ENCODE measurements around the gene HLA-G. TPM values are rescaled to one million over a fixed set of nuclear protein-coding genes. Genes with fewer than 3 reads are reported as not detected.

The HLA-G gene
- total and polyA plus RNA-seq, 9 of the 15 experiments (the other 6 are each of a cell fraction or from before 2014, with no cell fraction given), result 0.13 TPM; not detected in 8

GRCh38 chr6:29796026-29796425 lies 31.6 kb upstream of the HLA-G start (continued):
- TF ChIP-seq ZNF609 (CRISPR knock-in tag; IDR thresholded peaks at IDR 0.05; ENCODE audit: borderline replicate concordance) (no peak), NCOA6 (IDR thresholded peaks at IDR 0.05) (no peak)

DNA sequence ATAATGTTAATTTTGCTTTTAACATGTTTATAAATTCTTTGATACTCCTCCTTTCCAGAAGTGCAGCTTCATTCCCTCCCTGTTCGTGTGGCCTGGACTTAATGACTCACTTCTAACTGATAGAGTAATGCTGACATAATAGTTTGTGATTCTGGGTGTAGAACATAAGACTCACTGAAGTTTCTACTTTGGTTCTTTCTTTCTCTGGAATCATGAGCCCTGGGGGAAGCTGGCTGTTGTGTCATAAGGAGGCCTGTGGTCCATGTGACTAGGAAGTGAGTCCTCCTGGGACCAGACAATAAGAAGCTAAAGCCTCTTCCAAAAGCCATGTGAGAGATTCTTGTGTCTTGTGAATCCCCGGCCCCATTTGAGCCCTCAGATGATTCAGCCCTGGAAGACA lies 30.5 kb upstream of the HLA-G start:
- no peak for ATAC-seq
- no TSS peak for BruUV-seq (replicated peaks)
- no peak for TF ChIP-seq MECOM (CRISPR knock-in tag; IDR thresholded peaks at IDR 0.05)
- no peak for TF ChIP-seq ZZZ3 (IDR thresholded peaks at IDR 0.05)
- TF ChIP-seq NFYB (IDR thresholded peaks at IDR 0.05; ENCODE audit: extremely low read depth, insufficient read length), result no peak
- no peak for TF ChIP-seq ZNF3 (CRISPR knock-in tag; IDR thresholded peaks at IDR 0.05)
- TF ChIP-seq ZNF436 (CRISPR knock-in tag; IDR thresholded peaks at IDR 0.05), result no peak
- no peak for TF ChIP-seq ZFP36 (IDR thresholded peaks at IDR 0.05; ENCODE audit: low read depth, low read length, partially characterized antibody)
- TF ChIP-seq HMGN3 (IDR thresholded peaks at IDR 0.05; ENCODE audit: borderline replicate concordance, extremely low read depth, insufficient read length, low read depth, low read length), result no peak
- TF ChIP-seq ZNF766 (CRISPR knock-in tag; conservative IDR thresholded peaks at IDR 0.05), result no peak
- TF ChIP-seq KAT2B (IDR thresholded peaks at IDR 0.05; ENCODE audit: low read depth, low read length), result no peak
- no peak for TF ChIP-seq ZNF324 (CRISPR knock-in tag; IDR thresholded peaks at IDR 0.05)
- no peak for TF ChIP-seq RBM22 (IDR thresholded peaks at IDR 0.05; ENCODE audit: low read depth, low read length, poor library complexity, severe bottlenecking)
- no peak for TF ChIP-seq C11orf30 (IDR thresholded peaks at IDR 0.05; ENCODE audit: low read depth)
- no peak for TF ChIP-seq EHMT2 (IDR thresholded peaks at IDR 0.05)
- TF ChIP-seq ZNF134 (CRISPR knock-in tag; conservative IDR thresholded peaks at IDR 0.05), result no peak
- TF ChIP-seq IRF1 (CRISPR knock-in tag; IDR thresholded peaks at IDR 0.05; ENCODE audit: borderline replicate concordance), result no peak
- no peak for TF ChIP-seq TCFL5 (CRISPR knock-in tag; conservative IDR thresholded peaks at IDR 0.05)
- TF ChIP-seq FOXJ2 (tag; IDR thresholded peaks at IDR 0.05), result no peak

More for the DNA sequence above, 30.5 kb upstream of the HLA-G start:
- Histone ChIP-seq H3K9me1 (ENCODE audit: control insufficient read depth, insufficient read depth, low read length) (no peaks in the 10 kb centered on the region), H3K27me3 (ENCODE audit: control insufficient read depth in 2 of 2, insufficient read depth in 2 of 2, low read length in 2 of 2) (peaks cover 31 to 57% of the 10 kb centered on the region in 2 experiments), H3K9me3 (replicated peaks; ENCODE audit: control insufficient read depth, insufficient read depth, low read depth, low read length) (no peaks in the 10 kb centered on the region), H3K9ac (ENCODE audit: insufficient read depth in 1 of 2, low read depth in 2 of 2, low read length in 2 of 2) (no peak overlapping the region), H3K36me3 (ENCODE audit: control insufficient read depth, insufficient read depth, low read length) (no peaks in the 10 kb centered on the region), H3K4me3 (no peak overlapping the region), H3K27ac (ENCODE audit: extremely low read depth, low read depth, low read length) (no peak overlapping the region), H3K79me2 (ENCODE audit: control insufficient read depth, insufficient read depth, low read length) (no peaks in the 10 kb centered on the region), H2AFZ (ENCODE audit: low read depth, low read length) (no peak overlapping the region), H3K4me1 (replicated peaks in 1 of 2; ENCODE audit: control insufficient read depth in 2 of 2, insufficient read depth in 2 of 2, low read length in 2 of 2) (peaks cover 0 to 8% of the 10 kb centered on the region in 2 experiments; a peak in 2 of 5 replicates), H4K20me1 (replicated peaks; ENCODE audit: control insufficient read depth, insufficient read depth, low read length) (no peaks in the 10 kb centered on the region), H3K4me2 (ENCODE audit: insufficient read depth, low read length) (no peak overlapping the region)
- FAIRE-seq (no peak), DNase-seq (ENCODE audit: extremely low read depth in 1 of 4, low spot score in 3 of 4) (no peak)
- WGBS (ENCODE audit: insufficient coverage, low coverage, missing lambda C conversion rate), result 0% methylated on average over 2 of the region's 2 CpGs
- in situ Hi-C loops (cut with MboI), result no loop called here
- CTCF ChIA-PET (ENCODE audit: low intra/inter-chr PET ratio), result no interaction called here
- intact Hi-C loops (cut with micrococcal nuclease), result no loop called here
- POLR2A ChIA-PET, result interaction anchor here (1.0 kb wide), 1 partner anchor 19 kb away, joined by 3 read pairs; no protein-coding TSS in a partner anchor
